GM12874 (cell line): ENCODE results near the gene SLC23A2.

Experiments
- TF ChIP-seq, protein P1 (sequence below): IDR thresholded peaks from 2 replicates; pipeline ENCODE4 v1.5.1; 2011; ENCODE audit warnings: low read depth, mild to moderate bottlenecking, control low read depth, low read length, moderate library complexity; ENCODE audit not compliant: insufficient read depth

Gene SLC23A2

DNA sequence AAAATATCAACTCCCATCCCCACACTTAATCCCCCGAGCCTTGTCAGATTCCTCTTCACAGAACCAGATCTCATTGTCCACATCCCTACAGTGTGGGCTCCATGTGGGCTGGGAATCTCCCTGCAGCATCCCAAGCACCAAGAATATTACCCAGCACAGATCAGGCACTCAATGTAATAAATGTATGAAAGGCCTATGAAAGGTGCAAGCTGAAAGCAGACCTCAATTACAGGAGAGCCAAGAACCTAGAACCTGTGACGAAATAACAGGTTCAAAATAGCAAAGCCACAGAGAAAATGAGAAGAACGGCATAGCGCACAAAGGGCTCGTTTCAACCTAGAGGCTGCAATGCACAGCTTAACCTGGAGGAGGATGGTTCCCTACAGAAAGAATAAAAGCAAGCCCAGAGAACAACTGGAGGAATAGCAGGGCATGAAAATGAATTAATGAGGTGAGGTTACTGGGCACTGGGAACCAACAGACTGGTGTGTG, 3.1 kb downstream of the SLC23A2 start:
- TF ChIP-seq, protein P1, sequence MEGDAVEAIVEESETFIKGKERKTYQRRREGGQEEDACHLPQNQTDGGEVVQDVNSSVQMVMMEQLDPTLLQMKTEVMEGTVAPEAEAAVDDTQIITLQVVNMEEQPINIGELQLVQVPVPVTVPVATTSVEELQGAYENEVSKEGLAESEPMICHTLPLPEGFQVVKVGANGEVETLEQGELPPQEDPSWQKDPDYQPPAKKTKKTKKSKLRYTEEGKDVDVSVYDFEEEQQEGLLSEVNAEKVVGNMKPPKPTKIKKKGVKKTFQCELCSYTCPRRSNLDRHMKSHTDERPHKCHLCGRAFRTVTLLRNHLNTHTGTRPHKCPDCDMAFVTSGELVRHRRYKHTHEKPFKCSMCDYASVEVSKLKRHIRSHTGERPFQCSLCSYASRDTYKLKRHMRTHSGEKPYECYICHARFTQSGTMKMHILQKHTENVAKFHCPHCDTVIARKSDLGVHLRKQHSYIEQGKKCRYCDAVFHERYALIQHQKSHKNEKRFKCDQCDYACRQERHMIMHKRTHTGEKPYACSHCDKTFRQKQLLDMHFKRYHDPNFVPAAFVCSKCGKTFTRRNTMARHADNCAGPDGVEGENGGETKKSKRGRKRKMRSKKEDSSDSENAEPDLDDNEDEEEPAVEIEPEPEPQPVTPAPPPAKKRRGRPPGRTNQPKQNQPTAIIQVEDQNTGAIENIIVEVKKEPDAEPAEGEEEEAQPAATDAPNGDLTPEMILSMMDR: peak; percentile 50; the same call in 1 of the 2 replicates

DNA sequence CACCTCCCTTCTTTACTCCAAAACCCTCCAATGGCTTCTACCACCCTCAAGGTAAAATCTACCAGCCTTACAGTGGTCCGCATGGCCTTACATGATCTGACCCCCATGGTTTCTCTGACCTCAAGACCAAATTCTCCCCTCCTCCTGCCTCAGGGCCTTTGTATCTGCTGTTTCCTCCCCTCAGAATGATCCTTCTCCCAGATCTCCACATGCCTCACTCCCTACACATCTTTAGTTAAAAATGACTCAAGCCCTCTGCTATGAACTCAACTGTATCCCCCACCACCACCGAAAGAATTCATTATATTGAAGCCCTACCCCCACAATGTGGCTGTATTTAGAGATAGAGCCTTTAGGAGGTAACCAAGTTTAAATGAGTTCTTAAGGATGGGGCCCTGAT, 4.1 kb downstream of the SLC23A2 start:
- TF ChIP-seq, protein P1: no peak

DNA sequence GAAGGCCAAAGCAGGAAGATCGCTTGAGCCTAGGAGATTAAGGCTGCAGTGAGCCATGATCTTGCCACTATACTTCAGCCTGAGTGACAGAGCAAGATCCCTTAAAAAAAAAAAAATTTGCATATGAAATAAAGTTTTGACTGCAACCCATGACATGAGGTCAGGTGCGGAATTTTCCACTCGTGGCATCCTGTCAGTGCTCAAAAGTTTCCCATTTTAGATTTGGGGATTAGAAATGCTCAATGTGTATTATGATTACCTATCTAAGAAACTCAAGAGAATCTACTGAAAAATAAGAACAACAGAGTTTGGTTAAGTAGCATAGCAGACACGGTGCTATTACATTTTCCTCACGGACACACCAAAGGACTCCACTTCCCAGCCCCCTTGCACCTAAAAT, 11.7 kb downstream of the SLC23A2 start:
- TF ChIP-seq, protein P1: no peak

DNA sequence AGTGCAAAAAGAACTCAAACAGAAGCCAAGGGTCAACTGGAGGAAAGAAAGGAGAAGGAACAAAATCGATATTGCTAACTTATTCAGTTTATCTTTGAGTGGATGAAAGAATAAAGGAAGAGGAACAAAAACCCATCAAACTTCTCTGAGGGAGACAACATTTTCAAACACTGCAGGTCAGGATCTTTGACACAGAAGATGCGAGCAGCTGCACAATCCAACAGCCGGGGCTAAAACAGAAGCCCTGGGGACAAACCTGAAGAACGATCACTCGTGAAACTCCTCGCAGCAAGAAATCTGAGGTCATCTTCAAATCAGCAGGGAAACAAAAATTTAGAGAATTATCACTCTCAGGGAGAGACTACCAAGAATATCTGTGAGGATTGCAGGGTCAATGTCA, 14.2 kb downstream of the SLC23A2 start:
- TF ChIP-seq, protein P1: no peak

DNA sequence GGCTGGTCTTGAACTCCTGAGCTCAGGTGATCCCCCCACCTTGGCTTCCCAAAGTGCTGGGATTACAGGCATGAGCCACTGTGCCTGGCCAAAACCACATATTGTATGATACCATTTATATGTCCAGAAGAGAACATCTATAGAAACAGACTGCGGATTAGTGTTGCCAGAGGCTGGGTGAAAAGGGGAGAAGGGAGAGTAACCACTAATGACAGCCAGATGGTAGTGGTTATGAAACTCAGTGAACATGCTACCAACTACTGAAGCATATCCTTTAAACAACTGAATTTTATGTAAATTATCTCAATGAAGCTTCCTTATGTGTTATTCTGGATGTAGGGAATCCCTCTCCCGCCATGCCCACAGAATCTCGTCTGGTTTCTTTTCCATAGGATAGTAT, 15.7 kb downstream of the SLC23A2 start:
- TF ChIP-seq, protein P1: no peak

DNA sequence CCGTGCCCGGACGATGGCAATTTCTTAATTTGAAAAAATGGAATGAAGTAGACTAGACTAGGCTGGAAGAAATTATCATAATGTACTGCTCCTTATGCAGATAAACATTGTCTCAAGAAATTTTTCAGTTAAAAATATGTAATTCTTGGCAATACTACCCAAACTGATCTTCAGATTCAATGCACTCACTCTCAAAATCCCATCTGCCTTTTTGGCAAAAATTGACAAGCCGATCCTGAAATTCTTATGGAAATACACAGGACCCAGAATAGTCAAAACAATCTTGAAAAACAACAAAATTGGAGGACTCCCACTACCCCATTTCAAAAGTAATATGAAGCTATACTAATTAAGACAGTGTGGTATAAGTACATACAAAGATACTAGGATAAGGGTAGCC, 19.0 kb downstream of the SLC23A2 start:
- TF ChIP-seq, protein P1: no peak

DNA sequence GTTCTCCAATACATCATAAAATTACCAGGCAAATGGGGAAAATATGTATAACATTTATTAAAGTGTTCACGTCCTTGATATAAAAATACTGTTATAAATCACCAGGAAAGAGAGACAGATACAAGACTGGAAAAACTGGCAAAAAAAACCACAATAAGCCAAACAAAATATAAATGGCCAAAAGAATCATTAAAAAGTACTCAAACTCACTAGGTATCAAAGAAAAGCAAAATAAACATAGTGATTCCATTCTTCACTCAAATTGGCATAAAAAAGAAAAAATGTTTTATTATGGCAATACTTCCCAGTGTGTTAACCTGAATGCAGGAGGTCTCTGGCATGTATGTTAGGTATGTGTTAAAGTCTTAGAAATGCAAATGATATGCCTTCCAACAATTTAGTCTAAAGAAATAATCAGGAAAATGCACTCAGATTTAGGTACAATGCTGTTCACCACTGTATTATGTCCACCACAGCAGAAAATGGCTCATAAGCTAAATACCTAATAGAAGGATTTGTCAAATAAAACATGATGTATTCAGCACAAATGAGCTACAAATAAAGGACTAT, 21.4 kb downstream of the SLC23A2 start:
- TF ChIP-seq, protein P1: no peak
